ENCODE data around the gene CSH1.

GRCh38 chr17:63854709-63855108 lies 41.7 kb downstream of the CSH1 start:
- TF ChIP-seq, protein P1, sequence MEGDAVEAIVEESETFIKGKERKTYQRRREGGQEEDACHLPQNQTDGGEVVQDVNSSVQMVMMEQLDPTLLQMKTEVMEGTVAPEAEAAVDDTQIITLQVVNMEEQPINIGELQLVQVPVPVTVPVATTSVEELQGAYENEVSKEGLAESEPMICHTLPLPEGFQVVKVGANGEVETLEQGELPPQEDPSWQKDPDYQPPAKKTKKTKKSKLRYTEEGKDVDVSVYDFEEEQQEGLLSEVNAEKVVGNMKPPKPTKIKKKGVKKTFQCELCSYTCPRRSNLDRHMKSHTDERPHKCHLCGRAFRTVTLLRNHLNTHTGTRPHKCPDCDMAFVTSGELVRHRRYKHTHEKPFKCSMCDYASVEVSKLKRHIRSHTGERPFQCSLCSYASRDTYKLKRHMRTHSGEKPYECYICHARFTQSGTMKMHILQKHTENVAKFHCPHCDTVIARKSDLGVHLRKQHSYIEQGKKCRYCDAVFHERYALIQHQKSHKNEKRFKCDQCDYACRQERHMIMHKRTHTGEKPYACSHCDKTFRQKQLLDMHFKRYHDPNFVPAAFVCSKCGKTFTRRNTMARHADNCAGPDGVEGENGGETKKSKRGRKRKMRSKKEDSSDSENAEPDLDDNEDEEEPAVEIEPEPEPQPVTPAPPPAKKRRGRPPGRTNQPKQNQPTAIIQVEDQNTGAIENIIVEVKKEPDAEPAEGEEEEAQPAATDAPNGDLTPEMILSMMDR (IDR thresholded peaks at IDR 0.05), result no peak
- TF ChIP-seq POLR2A (IDR thresholded peaks at IDR 0.05), result no peak

All from body of pancreas (tissue), 4 donors.